OCI-LY7 (cell line): ENCODE data around the gene EGFL8. TPM values are rescaled to one million over a fixed set of nuclear protein-coding genes. Genes with fewer than 3 reads are reported as not detected.

Experiments used
- BruUV-seq: library from RNA; stranded (reverse); fragments of 400-500 nt; replicated peaks from 2 replicates; lab custom pipeline; 2021; lab: Mats Ljungman, UMichigan
- CTCF ChIA-PET: fragments of 300-600 bp; sonication (Branson Sonifier 250); formaldehyde crosslinking; loops from one replicate; lab custom pipeline; 2022; ENCODE audit warnings: antibody characterized with exemption; ENCODE audit not compliant: unreplicated experiment; lab: Charles Lee
- POLR2A ChIA-PET: fragments of 300-600 bp; sonication (Branson Sonifier 250); formaldehyde crosslinking; loops from one replicate; lab custom pipeline; 2022; ENCODE audit warnings: antibody characterized with exemption; lab: Charles Lee
- DNase-seq: peaks from one replicate; pipeline ENCODE4 v3.0.0-alpha.2; 2015; ENCODE audit warnings: low spot score
- H2AFZ ChIP-seq: fragments of 200-600 bp; sonication (generic), shearing (Covaris generic); 2 replicates; pipeline ENCODE4 v1.6.1; 2014; ENCODE audit warnings: mild to moderate bottlenecking, antibody characterized with exemption, low read length, moderate library complexity
- H3K27ac ChIP-seq: fragments of 200-600 bp; sonication (generic); 2 replicates; pipeline ENCODE4 v1.5.1; 2014; ENCODE audit warnings: mixed run types, low read depth, mild to moderate bottlenecking, moderate library complexity, low read length, inconsistent platforms; ENCODE audit not compliant: poor library complexity, severe bottlenecking
- H3K36me3 ChIP-seq: fragments of 200-600 bp; sonication (generic); 2 replicates; pipeline ENCODE4 v1.6.1; 2014; ENCODE audit warnings: mild to moderate bottlenecking, antibody characterized with exemption, low read length, moderate library complexity, mixed read lengths; ENCODE audit not compliant: insufficient read depth
- H3K4me1 ChIP-seq: fragments of 200-600 bp; sonication (generic); 2 replicates; pipeline ENCODE4 v1.5.1; 2014; ENCODE audit warnings: mild to moderate bottlenecking, low read length; ENCODE audit not compliant: insufficient read depth, poor library complexity, severe bottlenecking
- H3K4me2 ChIP-seq: fragments of 200-600 bp; sonication (generic); 2 replicates; pipeline ENCODE4 v1.6.1; 2014; ENCODE audit warnings: mild to moderate bottlenecking, low read length
- H3K4me3 ChIP-seq: fragments of 200-600 bp; sonication (generic); 2 replicates; pipeline ENCODE4 v1.5.1; 2014; ENCODE audit warnings: mild to moderate bottlenecking, low read depth, low read length; ENCODE audit not compliant: poor library complexity, severe bottlenecking
- H3K79me2 ChIP-seq: fragments of 200-600 bp; sonication (generic); 2 replicates; pipeline ENCODE4 v1.6.1; 2016; ENCODE audit warnings: low read depth, mild to moderate bottlenecking, low read length, moderate library complexity, mixed read lengths; ENCODE audit not compliant: insufficient read depth
- H3K9me2 ChIP-seq: fragments of 200-600 bp; sonication (generic); 2 replicates; pipeline ENCODE4 v1.6.1; 2016; ENCODE audit warnings: mild to moderate bottlenecking, low read length, mixed read lengths; ENCODE audit not compliant: insufficient read depth
- H3K9me3 ChIP-seq: fragments of 200-600 bp; sonication (generic); 2 replicates; pipeline ENCODE4 v1.6.1; 2014; ENCODE audit warnings: mild to moderate bottlenecking, mixed run types, low read length, mixed read lengths
- H4K20me1 ChIP-seq: fragments of 200-600 bp; sonication (generic); 2 replicates; pipeline ENCODE4 v1.6.1; 2014; ENCODE audit warnings: mild to moderate bottlenecking, antibody characterized with exemption, low read length, moderate library complexity, mixed read lengths; ENCODE audit not compliant: insufficient read depth
- EZH2phosphoT487 ChIP-seq: fragments of 200-600 bp; sonication (generic); IDR thresholded peaks from 2 replicates; pipeline ENCODE4 v1.6.1; 2018; ENCODE audit warnings: low read depth, borderline replicate concordance, mild to moderate bottlenecking, mixed run types, antibody characterized with exemption, low read length, moderate library complexity, mixed read lengths
- intact Hi-C: fragments of 100-400 bp; cut with micrococcal nuclease; formaldehyde crosslinking; loops from one replicate; pipeline ENCODE4 v1.10.0; 2022; ENCODE audit not compliant: unreplicated experiment
- total RNA-seq, 2 experiments: library from RNA; depleted of rRNA in 1 of 2; stranded (reverse); fragments of >200 nt in 1 of 2; shearing (Covaris generic) in 1 of 2; gene quantifications; 2 replicates each; pipeline ENCODE4 v1.2.3, GENCODE V29; 2014 to 2022
- TF ChIP-seq, protein P1 (sequence below): fragments of 200-600 bp; sonication (generic); conservative IDR thresholded peaks from 2 replicates; pipeline ENCODE4 v1.5.1; 2014; ENCODE audit warnings: mild to moderate bottlenecking, antibody characterized with exemption, low read length, moderate library complexity, mixed read lengths

The EGFL8 gene
- total RNA-seq, 2 experiments from 2014 or later, result 7.4 to 21.6 TPM

- Histone ChIP-seq H2AFZ (no peak overlapping the region), H3K79me2 (no peaks in the 10 kb centered on the region), H4K20me1 (no peaks in the 10 kb centered on the region), H3K4me2 (no peak overlapping the region), H3K9me3 (no peaks in the 10 kb centered on the region), H3K4me1 (peaks cover 5% of the 10 kb centered on the region), H3K27ac (no peak overlapping the region), H3K36me3 (peaks cover 81% of the 10 kb centered on the region), H3K4me3 (no peak overlapping the region), H3K9me2 (no peaks in the 10 kb centered on the region)
- DNase-seq, result no peak
- intact Hi-C loops, result no loop called here
- no TSS peak for BruUV-seq
- TF ChIP-seq, protein P1, sequence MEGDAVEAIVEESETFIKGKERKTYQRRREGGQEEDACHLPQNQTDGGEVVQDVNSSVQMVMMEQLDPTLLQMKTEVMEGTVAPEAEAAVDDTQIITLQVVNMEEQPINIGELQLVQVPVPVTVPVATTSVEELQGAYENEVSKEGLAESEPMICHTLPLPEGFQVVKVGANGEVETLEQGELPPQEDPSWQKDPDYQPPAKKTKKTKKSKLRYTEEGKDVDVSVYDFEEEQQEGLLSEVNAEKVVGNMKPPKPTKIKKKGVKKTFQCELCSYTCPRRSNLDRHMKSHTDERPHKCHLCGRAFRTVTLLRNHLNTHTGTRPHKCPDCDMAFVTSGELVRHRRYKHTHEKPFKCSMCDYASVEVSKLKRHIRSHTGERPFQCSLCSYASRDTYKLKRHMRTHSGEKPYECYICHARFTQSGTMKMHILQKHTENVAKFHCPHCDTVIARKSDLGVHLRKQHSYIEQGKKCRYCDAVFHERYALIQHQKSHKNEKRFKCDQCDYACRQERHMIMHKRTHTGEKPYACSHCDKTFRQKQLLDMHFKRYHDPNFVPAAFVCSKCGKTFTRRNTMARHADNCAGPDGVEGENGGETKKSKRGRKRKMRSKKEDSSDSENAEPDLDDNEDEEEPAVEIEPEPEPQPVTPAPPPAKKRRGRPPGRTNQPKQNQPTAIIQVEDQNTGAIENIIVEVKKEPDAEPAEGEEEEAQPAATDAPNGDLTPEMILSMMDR, result no peak
- no peak for TF ChIP-seq EZH2phosphoT487
- ChIA-PET POLR2A (no interaction called here), CTCF (no interaction called here)
These were observed 43.8 kb upstream of the EGFL8 start for GRCh38 chr6:32120573-32121059.

- ChIA-PET POLR2A (no interaction called here), CTCF (no interaction called here)
- Histone ChIP-seq H3K36me3 (peaks cover 64% of the 10 kb centered on the region), H3K27ac (no peak overlapping the region), H2AFZ (no peak overlapping the region), H3K4me3 (no peak overlapping the region), H4K20me1 (no peaks in the 10 kb centered on the region), H3K79me2 (peaks cover 19% of the 10 kb centered on the region; the same call in 1 of the 2 replicates), H3K4me1 (peaks cover 19% of the 10 kb centered on the region), H3K9me3 (no peaks in the 10 kb centered on the region), H3K4me2 (no peak overlapping the region), H3K9me2 (no peaks in the 10 kb centered on the region)
- BruUV-seq, result no TSS peak
- TF ChIP-seq, protein P1, result no peak
- TF ChIP-seq EZH2phosphoT487, result no peak
- intact Hi-C loops, result no loop called here
- DNase-seq, result no peak
These were observed 40.7 kb upstream of the EGFL8 start for GRCh38 chr6:32123681-32124080.

GRCh38 chr6:32126880-32127279 lies 37.5 kb upstream of the EGFL8 start:
- Histone ChIP-seq H3K79me2 (peaks cover 30% of the 10 kb centered on the region; the same call in 1 of the 2 replicates), H3K27ac (no peak overlapping the region), H4K20me1 (no peaks in the 10 kb centered on the region), H2AFZ (no peak overlapping the region), H3K4me3 (peak overlapping the region; percentile 79), H3K4me1 (peaks cover 29% of the 10 kb centered on the region), H3K9me3 (no peaks in the 10 kb centered on the region), H3K36me3 (peaks cover 43% of the 10 kb centered on the region), H3K4me2 (peak overlapping the region; percentile 82), H3K9me2 (no peaks in the 10 kb centered on the region)
- DNase-seq, result no peak
- no peak for TF ChIP-seq EZH2phosphoT487
- intact Hi-C loops, result no loop called here
- POLR2A ChIA-PET, result no interaction called here
- CTCF ChIA-PET, result interaction anchor here (1.4 kb wide), 1 partner anchor 28 kb away, joined by 7 read pairs; no protein-coding TSS in a partner anchor
- BruUV-seq, result no TSS peak
